Stomach (tissue), 9 donors: ENCODE measurements around the gene CLSTN1. TPM values are rescaled to one million over a fixed set of nuclear protein-coding genes. Genes with fewer than 3 reads are reported as not detected.

ENCODE experiments used
- DNase-seq, 2 donors: peaks; one replicate each; pipeline versions ENCODE4 v3.0.0 to v3.0.0-alpha.2; 2013 to 2019
- H3K27ac ChIP-seq, 5 donors: fragments of 200-600 bp in 4 of 5; sonication (generic) in 4 of 5; one replicate each; pipeline ENCODE4 v1.5.1; 2013 to 2019; ENCODE audit warnings: mild to moderate bottlenecking in 1 of 5, moderate library complexity in 1 of 5
- H3K27me3 ChIP-seq, 3 donors: fragments of 200-600 bp; sonication (generic); one replicate each; pipeline ENCODE4 v1.5.1; 2017 to 2019; ENCODE audit warnings: mixed run types in 1 of 3
- H3K36me3 ChIP-seq, 4 donors: fragments of 200-600 bp; sonication (generic); 1 replicate in 3 of 4; 2 replicates in 1 of 4; pipeline ENCODE4 v1.5.1; 2016 to 2019
- H3K4me1 ChIP-seq, 4 donors: fragments of 200-600 bp; sonication (generic); one replicate each; pipeline ENCODE4 v1.5.1; 2016 to 2019
- H3K4me3 ChIP-seq, 4 donors: fragments of 200-600 bp; sonication (generic) in 3 of 4; one replicate each; pipeline ENCODE4 v1.5.1; 2016 to 2019; ENCODE audit warnings: mild to moderate bottlenecking in 1 of 4
- H3K9me3 ChIP-seq, 4 donors: fragments of 200-600 bp; sonication (generic); one replicate each; pipeline ENCODE4 v1.5.1; 2016 to 2019
- CTCF ChIP-seq, 7 experiments: fragments of 450-650 bp in 4 of 7; fragments of 200-600 bp in 3 of 7; sonication (generic) in 3 of 7; IDR thresholded peaks; one replicate each; pipeline ENCODE4 v1.5.1; 2016 to 2019; ENCODE audit warnings: antibody characterized with exemption in 7 of 7, control low read depth in 2 of 7, mild to moderate bottlenecking in 1 of 7
- EP300 ChIP-seq: sonication (generic); formaldehyde crosslinking; IDR thresholded peaks from one replicate; pipeline ENCODE4 v1.6.1; 2017; ENCODE audit warnings: antibody characterized with exemption
- POLR2A ChIP-seq, 4 donors: fragments of 450-650 bp; IDR thresholded peaks; one replicate each; pipeline ENCODE4 v1.6.1; 2016; ENCODE audit warnings: antibody characterized with exemption in 4 of 4, control low read depth in 2 of 4, mild to moderate bottlenecking in 1 of 4, moderate library complexity in 1 of 4
- POLR2AphosphoS5 ChIP-seq, 3 donors: sonication (generic); formaldehyde crosslinking; IDR thresholded peaks; one replicate each; pipeline ENCODE4 v1.6.1; 2016; ENCODE audit warnings: antibody characterized with exemption in 3 of 3
- WGBS, 5 donors: extraction: QIAGEN DNeasy Blood & Tissue Kit in 3 of 5; methylation state at CpG; one replicate each; pipeline versions ENCODE4 v1.1.5 to v1.1.7; 2013 to 2018; 5-methylcytosine and 5-hydroxymethylcytosine counted together
- intact Hi-C: fragments of 100-400 bp; cut with DNase I; formaldehyde crosslinking; loops from one replicate; pipeline ENCODE4 v1.15.1; 2023; ENCODE audit warnings: low total_unique reads
- polyA plus RNA-seq, 3 donors: library from polyadenylated mRNA; stranded (reverse); fragments of 200-250 nt; gene quantifications; one replicate each; pipeline ENCODE4 v1.2.3, GENCODE V29; 2013
- total RNA-seq, 5 donors: library from RNA; depleted of rRNA; stranded (reverse); fragments of >200 nt; gene quantifications; one replicate each; pipeline versions ENCODE4 v1.1.0 to v1.2.3, GENCODE V29; 2014 to 2016
- donor health status: healthy with polysubstance abuse.
- donor health status: Bipolar disorder and iron deficiency.
- donor health status: healthy.

CLSTN1 gene
- total and polyA plus RNA-seq, 8 donors: 10.5 to 156 (median 30.9) TPM

- peak overlapping the region; percentile 0 to 51 (median 14) for H3K27ac ChIP-seq
- no peaks in the 10 kb centered on the region for H3K9me3 ChIP-seq
- WGBS, 5 donors: 32 to 69% (median 45%) methylated on average over 4 to 7 of the region's 7 CpGs
- DNase-seq: peak in 1 of 2 donors; percentile 38
- no peak for TF ChIP-seq CTCF (IDR thresholded peaks at IDR 0.05)
- no peak for TF ChIP-seq POLR2AphosphoS5 (IDR thresholded peaks at IDR 0.05)
- TF ChIP-seq POLR2A (IDR thresholded peaks at IDR 0.05): no peak
- no peak for TF ChIP-seq EP300
- H3K4me1 ChIP-seq: peaks cover 11 to 35% (median 20%) of the 10 kb centered on the region in 4 donors
- H3K36me3 ChIP-seq: peaks cover 0 to 2% (median under 1%) of the 10 kb centered on the region in 4 donors
- intact Hi-C loops: no loop called here
- H3K4me3 ChIP-seq: no peak overlapping the region
- H3K27me3 ChIP-seq: no peaks in the 10 kb centered on the region
Measured at GRCh38 chr1:9843576-9843945, 19.8 kb upstream of the CLSTN1 start.

- intact Hi-C loops: no loop called here
- Histone ChIP-seq H3K4me3 (no peak overlapping the region), H3K9me3 (no peaks in the 10 kb centered on the region), H3K27me3 (no peaks in the 10 kb centered on the region), H3K36me3 (no peaks in the 10 kb centered on the region), H3K4me1 (peaks cover 11 to 30% (median 20%) of the 10 kb centered on the region in 4 donors), H3K27ac (peak overlapping the region in 4 of 5 donors; percentile 0 to 51 (median 28))
- TF ChIP-seq POLR2AphosphoS5 (IDR thresholded peaks at IDR 0.05) (no peak), EP300 (no peak), CTCF (IDR thresholded peaks at IDR 0.05) (no peak), POLR2A (IDR thresholded peaks at IDR 0.05) (no peak)
- WGBS, 5 donors: 36 to 56% (median 40%) methylated on average over 7 to 20 of the region's 20 CpGs
- DNase-seq: peak in 1 of 2 donors; percentile 45
Measured at GRCh38 chr1:9842781-9843575, 19.2 kb upstream of the CLSTN1 start.

- no peak overlapping the region for H3K27ac ChIP-seq
- TF ChIP-seq POLR2A (IDR thresholded peaks at IDR 0.05): no peak
- no peak for TF ChIP-seq CTCF (IDR thresholded peaks at IDR 0.05)
- TF ChIP-seq EP300: no peak
- TF ChIP-seq POLR2AphosphoS5 (IDR thresholded peaks at IDR 0.05): no peak
- H3K27me3 ChIP-seq: no peaks in the 10 kb centered on the region
- peaks cover 11 to 27% (median 20%) of the 10 kb centered on the region in 4 donors for H3K4me1 ChIP-seq
- DNase-seq: peak in 1 of 2 donors; percentile 66
- H3K9me3 ChIP-seq: no peaks in the 10 kb centered on the region
- no peaks in the 10 kb centered on the region for H3K36me3 ChIP-seq
- H3K4me3 ChIP-seq: no peak overlapping the region
- intact Hi-C loops: no loop called here
- WGBS, 5 donors: 53 to 71% (median 61%) methylated on average over 7 to 9 of the region's 9 CpGs
Measured at GRCh38 chr1:9842073-9842711, 18.4 kb upstream of the CLSTN1 start.

- Histone ChIP-seq H3K36me3 (no peaks in the 10 kb centered on the region), H3K27me3 (no peaks in the 10 kb centered on the region), H3K4me1 (peaks cover 12 to 27% (median 21%) of the 10 kb centered on the region in 4 donors), H3K9me3 (no peaks in the 10 kb centered on the region), H3K4me3 (no peak overlapping the region), H3K27ac (no peak overlapping the region)
- TF ChIP-seq CTCF (IDR thresholded peaks at IDR 0.05): no peak
- no peak for DNase-seq
- intact Hi-C loops: no loop called here
- 83 to 100% (median 88%) methylated on average over 2 of the region's 2 CpGs for WGBS, 5 donors
Measured at GRCh38 chr1:9841460-9841859, 17.7 kb upstream of the CLSTN1 start.
